ENCODE data around the gene PSMD14. TPM values are rescaled to one million over a fixed set of nuclear protein-coding genes. Genes with fewer than 3 reads are reported as not detected.

PSMD14 gene
- total and polyA plus RNA-seq, 3 experiments from 2014 or later: 53.8 to 106 (median 100) TPM

DNA sequence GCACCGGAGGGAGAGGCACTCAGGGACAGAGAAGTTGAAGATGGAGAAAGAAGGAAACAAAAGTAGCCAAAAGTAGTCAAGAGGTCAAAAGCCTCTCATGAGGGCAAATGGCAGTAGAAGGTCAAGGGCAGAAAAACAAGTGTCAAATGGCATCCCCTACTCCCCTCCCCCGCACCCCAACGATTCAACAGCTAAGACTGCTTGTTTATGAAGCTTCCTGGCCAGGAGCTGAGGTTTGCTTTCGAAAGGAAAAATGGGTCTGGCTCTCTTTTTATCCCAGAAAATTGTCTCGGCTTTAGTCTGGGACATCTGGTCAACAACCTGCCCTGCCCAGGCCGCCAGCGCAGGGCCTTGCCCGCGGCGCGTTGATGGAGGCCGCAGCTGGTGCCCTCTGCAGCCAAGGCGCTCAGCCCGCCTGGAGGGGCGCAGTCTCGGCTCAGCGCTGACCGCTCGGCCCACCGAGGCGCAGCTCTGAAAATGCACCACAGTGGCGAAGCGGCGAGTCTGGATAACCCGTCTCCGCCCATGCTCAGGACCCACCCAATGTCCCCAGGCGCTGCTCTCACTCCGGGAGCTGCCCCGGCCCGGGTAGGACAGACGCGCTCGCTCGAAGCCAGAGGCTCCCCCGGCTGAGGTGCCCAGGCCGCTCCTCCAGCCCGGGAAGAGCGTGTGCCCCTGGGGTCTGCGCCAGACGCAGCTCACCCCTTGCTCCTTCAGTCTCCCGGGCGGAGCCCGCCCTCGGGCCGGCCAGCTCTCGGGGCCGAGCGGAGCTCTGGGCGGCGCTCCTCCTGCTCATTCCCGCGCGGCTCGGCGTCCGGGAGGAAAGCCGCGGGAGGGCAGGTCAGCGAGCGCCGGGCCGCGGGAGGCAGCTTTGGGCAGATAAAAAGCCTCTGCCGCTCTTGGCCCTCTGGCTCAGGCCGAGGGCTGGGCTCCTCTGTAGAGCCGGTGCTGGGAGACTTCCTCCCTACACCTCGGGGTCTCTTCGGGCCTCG lies 106.1 kb downstream of the PSMD14 start:
- Mint-ChIP-seq H3K27me3 (peaks cover 43 to 54% of the 10 kb centered on the region in 2 donors), H3K9me3 (peaks cover 0 to 3% (median 0%) of the 10 kb centered on the region in 5 donors), H3K36me3 (peaks cover 0 to 9% (median 6%) of the 10 kb centered on the region in 3 donors), H3K4me3 (peak overlapping the region; percentile 31 to 83 (median 77)), H3K4me1 (peaks cover 36 to 53% (median 52%) of the 10 kb centered on the region in 3 donors), H3K27ac (peak overlapping the region in 1 of 8 donors; percentile 43)
- Histone ChIP-seq H3K27me3 (ENCODE audit: insufficient read depth, low read length, poor library complexity, severe bottlenecking) (peaks cover 42% of the 10 kb centered on the region), H3K4me1 (ENCODE audit: insufficient read depth, low read length) (peaks cover 27% of the 10 kb centered on the region), H3K36me3 (ENCODE audit: insufficient read depth, low read length) (no peaks in the 10 kb centered on the region), H3K27ac (ENCODE audit: low read depth, low read length) (no peak overlapping the region), H3K9me3 (ENCODE audit: low read length) (no peaks in the 10 kb centered on the region), H3K4me3 (ENCODE audit: low read length) (peak overlapping the region; percentile 30)
- DNase-seq: no peak
- ChIA-PET CTCF (interaction anchor here (2.1 kb wide), 1 partner anchor 10 kb away, joined by 5 read pairs; no protein-coding TSS in a partner anchor), POLR2A (no interaction called here)

DNA sequence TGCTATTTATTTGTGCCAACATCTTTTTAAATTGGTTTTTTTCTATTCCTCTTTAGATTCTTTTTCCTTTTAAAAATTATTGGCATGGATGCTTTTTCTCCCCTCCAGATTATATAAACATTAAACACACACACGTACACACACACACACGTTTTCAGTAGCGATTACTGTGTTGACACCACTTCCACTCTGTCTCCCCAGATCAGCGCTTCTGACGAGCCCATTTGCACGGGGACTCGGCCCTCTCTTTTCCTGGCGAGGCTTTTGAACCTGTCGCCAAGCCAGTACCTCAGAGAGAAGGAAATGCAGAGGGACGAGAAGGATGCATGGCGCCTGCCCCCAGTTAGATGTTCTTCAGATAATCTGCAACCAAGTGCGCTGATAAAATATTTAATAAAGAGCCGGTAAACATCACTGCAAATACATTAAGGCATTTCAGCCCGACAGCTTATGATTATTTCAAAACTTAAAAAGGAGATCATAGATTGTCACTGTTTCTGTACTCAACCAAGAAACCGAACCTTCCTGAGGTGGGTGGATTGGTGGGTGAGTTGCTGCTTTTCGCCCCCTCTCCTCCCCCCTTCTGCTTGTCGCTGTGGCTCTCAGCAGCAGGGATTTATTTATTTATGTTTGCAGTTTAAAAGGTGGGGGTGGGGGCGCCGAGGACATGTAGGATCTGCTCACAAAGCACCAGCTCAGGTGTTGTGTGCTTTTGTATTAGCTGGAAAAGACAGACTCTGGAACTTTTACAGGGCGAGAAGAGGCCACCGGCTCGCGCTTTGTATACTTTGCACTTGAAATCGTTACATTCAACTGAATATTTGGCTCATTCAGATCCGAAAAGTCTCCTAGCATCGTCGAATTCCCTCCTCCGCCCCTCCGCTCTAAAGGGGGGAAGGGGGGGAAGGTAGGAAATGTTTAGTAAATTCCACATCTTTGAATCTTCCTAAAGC lies 107.1 kb downstream of the PSMD14 start:
- POLR2A ChIA-PET: interaction anchor here (0.6 kb wide), 1 partner anchor 72 kb away, joined by 3 read pairs; no protein-coding TSS in a partner anchor
- Mint-ChIP-seq H3K27ac (peak overlapping the region in 3 of 8 donors; percentile 15 to 33 (median 17)), H3K27me3 (peaks cover 50 to 64% of the 10 kb centered on the region in 2 donors), H3K36me3 (peaks cover 0 to 7% (median 6%) of the 10 kb centered on the region in 3 donors), H3K4me1 (peaks cover 36 to 55% (median 53%) of the 10 kb centered on the region in 3 donors), H3K9me3 (peaks cover 0 to 3% (median 0%) of the 10 kb centered on the region in 5 donors), H3K4me3 (peak overlapping the region; percentile 34 to 83 (median 69))
- Histone ChIP-seq H3K4me1 (ENCODE audit: insufficient read depth, low read length) (peaks cover 27% of the 10 kb centered on the region), H3K27ac (ENCODE audit: low read depth, low read length) (no peak overlapping the region), H3K36me3 (ENCODE audit: insufficient read depth, low read length) (no peaks in the 10 kb centered on the region), H3K27me3 (ENCODE audit: insufficient read depth, low read length, poor library complexity, severe bottlenecking) (peaks cover 47% of the 10 kb centered on the region), H3K4me3 (ENCODE audit: low read length) (peak overlapping the region; percentile 30), H3K9me3 (ENCODE audit: low read length) (no peaks in the 10 kb centered on the region)
- no peak for DNase-seq
- CTCF ChIA-PET: interaction anchor here (1.2 to 2.1 kb wide), 2 partner anchors 9 to 16 kb away, joined by 4 to 5 read pairs; no protein-coding TSS in a partner anchor

DNA sequence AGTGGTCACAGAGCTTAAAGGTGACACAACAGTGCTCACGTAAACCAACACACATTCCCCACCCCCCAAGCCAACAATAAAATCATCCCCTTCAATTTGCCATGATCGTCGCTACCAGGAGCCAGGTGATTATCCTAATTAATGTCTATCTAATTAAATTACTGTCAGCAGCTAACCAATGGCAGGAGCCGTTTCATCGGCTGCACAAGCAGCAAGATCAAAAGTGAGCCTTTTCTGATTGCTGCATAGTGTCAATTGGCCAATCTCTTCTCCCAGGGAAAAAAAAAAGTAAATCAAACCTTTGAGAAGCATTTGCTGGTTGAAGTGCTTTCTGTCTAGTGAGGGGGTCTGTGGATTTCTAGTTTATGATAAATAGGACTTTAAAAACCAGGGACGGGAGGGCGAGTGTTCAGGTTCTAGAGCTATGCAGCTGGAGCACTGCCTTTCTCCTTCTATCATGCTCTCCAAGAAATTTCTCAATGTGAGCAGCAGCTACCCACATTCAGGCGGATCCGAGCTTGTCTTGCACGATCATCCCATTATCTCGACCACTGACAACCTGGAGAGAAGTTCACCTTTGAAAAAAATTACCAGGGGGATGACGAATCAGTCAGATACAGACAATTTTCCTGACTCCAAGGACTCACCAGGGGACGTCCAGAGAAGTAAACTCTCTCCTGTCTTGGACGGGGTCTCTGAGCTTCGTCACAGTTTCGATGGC lies 107.9 kb downstream of the PSMD14 start, which contains the start of gene TBR1:
Gene TBR1 (plus strand): TSS at position 311 of the 721 bp plus-strand sequence. CDS start 114 bp downstream, at position 425.
- peaks cover 59 to 72% of the 10 kb centered on the region in 2 donors for H3K27me3 Mint-ChIP-seq
- peak within 1 kb of the TSS in 3 of 8 donors; percentile 17 to 64 (median 33) for H3K27ac Mint-ChIP-seq
- peak within 1 kb of the TSS; percentile 34 to 83 (median 69) for H3K4me3 Mint-ChIP-seq
- H3K4me1 ChIP-seq (ENCODE audit: insufficient read depth, low read length): peaks cover 27% of the 10 kb centered on the region
- peak within 1 kb of the TSS; percentile 30 for H3K4me3 ChIP-seq (ENCODE audit: low read length)
- peaks cover 36 to 55% (median 53%) of the 10 kb centered on the region in 3 donors for H3K4me1 Mint-ChIP-seq
- peaks cover 56% of the 10 kb centered on the region for H3K27me3 ChIP-seq (ENCODE audit: insufficient read depth, low read length, poor library complexity, severe bottlenecking)
- H3K27ac ChIP-seq (ENCODE audit: low read depth, low read length): no peak within 1 kb of the TSS
- H3K36me3 Mint-ChIP-seq: peaks cover 0 to 7% (median 5%) of the 10 kb centered on the region in 3 donors
- ChIA-PET POLR2A (interaction anchor here (0.6 kb wide), 1 partner anchor 73 kb away, joined by 3 read pairs; no protein-coding TSS in a partner anchor), CTCF (interaction anchor here (1.2 kb wide), 1 partner anchor 17 kb away, joined by 4 read pairs; no protein-coding TSS in a partner anchor)
- H3K9me3 Mint-ChIP-seq: peaks cover 0 to 4% (median 0%) of the 10 kb centered on the region in 5 donors
- DNase-seq: no peak
- H3K9me3 ChIP-seq (ENCODE audit: low read length): no peaks in the 10 kb centered on the region
- H3K36me3 ChIP-seq (ENCODE audit: insufficient read depth, low read length): no peaks in the 10 kb centered on the region

DNA sequence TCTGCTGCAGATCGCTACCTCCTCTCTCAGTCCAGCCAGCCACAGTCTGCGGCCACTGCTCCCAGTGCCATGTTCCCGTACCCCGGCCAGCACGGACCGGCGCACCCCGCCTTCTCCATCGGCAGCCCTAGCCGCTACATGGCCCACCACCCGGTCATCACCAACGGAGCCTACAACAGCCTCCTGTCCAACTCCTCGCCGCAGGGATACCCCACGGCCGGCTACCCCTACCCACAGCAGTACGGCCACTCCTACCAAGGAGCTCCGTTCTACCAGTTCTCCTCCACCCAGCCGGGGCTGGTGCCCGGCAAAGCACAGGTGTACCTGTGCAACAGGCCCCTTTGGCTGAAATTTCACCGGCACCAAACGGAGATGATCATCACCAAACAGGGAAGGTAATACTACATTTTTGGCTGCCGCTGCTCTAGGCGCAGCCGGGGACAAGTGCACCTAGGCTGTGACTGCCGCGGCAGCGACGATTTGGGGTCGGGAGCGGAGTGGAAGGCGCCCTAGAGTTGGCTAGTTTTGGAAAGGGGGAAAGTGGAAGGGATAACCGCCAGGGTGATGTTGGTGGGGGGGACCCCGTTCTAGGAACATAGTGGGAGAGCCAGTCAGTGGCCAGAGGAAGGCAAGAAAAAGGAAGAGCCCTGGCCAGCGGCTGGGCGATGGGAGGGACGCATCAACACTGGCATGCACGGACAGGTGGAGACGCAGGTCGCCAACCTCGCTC lies 108.6 kb downstream of the PSMD14 start:
- peaks cover 65 to 79% of the 10 kb centered on the region in 2 donors for H3K27me3 Mint-ChIP-seq
- no peaks in the 10 kb centered on the region for H3K36me3 Mint-ChIP-seq
- no peaks in the 10 kb centered on the region for H3K9me3 ChIP-seq (ENCODE audit: low read length)
- ChIA-PET POLR2A (no interaction called here), CTCF (no interaction called here)
- peaks cover 0 to 4% (median 0%) of the 10 kb centered on the region in 5 donors for H3K9me3 Mint-ChIP-seq
- peaks cover 63% of the 10 kb centered on the region for H3K27me3 ChIP-seq (ENCODE audit: insufficient read depth, low read length, poor library complexity, severe bottlenecking)
- peak in 1 of 5 donors; percentile 42 for DNase-seq
- peaks cover 27% of the 10 kb centered on the region for H3K4me1 ChIP-seq (ENCODE audit: insufficient read depth, low read length)
- peak overlapping the region; percentile 7 to 83 (median 66) for H3K4me3 Mint-ChIP-seq
- H3K27ac Mint-ChIP-seq: peak overlapping the region in 2 of 8 donors; percentile 27 to 64
- no peaks in the 10 kb centered on the region for H3K36me3 ChIP-seq (ENCODE audit: insufficient read depth, low read length)
- no peak overlapping the region for H3K4me3 ChIP-seq (ENCODE audit: low read length)
- H3K27ac ChIP-seq (ENCODE audit: low read depth, low read length): no peak overlapping the region
- peaks cover 36 to 55% (median 53%) of the 10 kb centered on the region in 3 donors for H3K4me1 Mint-ChIP-seq

DNA sequence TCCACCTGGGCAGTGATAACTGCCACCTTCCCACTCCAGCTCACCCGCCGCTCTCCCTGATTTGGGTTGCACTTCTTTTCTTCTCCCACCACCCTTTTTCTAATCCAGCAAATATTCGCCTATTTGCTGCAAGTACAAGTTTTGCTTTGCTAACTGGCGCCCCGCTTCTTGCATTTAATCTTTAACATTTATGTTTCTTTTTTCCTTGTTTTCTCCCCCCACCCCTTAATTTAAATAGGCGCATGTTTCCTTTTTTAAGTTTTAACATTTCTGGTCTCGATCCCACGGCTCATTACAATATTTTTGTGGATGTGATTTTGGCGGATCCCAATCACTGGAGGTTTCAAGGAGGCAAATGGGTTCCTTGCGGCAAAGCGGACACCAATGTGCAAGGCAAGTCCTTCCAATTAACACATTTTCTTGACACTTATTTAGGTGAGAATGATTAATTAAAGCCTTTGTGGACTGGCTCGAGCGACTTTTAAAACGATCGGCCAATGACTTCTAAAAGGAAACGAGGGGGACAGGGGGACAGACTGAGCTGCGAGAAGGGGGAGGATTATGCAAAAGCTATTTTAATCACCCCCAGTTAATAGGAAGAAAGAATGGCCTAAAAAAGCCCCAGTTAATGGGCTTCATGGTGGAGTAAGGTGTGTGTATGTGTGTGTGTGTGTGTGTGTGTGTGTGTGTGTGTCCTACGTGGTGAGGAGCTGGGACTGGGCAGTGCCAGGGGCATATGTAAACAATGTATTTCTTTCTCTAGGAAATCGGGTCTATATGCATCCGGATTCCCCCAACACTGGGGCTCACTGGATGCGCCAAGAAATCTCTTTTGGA lies 109.4 kb downstream of the PSMD14 start:
- peaks cover 69 to 87% of the 10 kb centered on the region in 2 donors for H3K27me3 Mint-ChIP-seq
- no peak for DNase-seq
- peaks cover 69% of the 10 kb centered on the region for H3K27me3 ChIP-seq (ENCODE audit: insufficient read depth, low read length, poor library complexity, severe bottlenecking)
- peak overlapping the region in 1 of 8 donors; percentile 11 for H3K27ac Mint-ChIP-seq
- no peak overlapping the region for H3K4me3 ChIP-seq (ENCODE audit: low read length)
- H3K4me3 Mint-ChIP-seq: peak overlapping the region in 5 of 7 donors; percentile 10 to 83 (median 56)
- H3K4me1 ChIP-seq (ENCODE audit: insufficient read depth, low read length): peaks cover 27% of the 10 kb centered on the region
- no peaks in the 10 kb centered on the region for H3K9me3 ChIP-seq (ENCODE audit: low read length)
- no peak overlapping the region for H3K27ac ChIP-seq (ENCODE audit: low read depth, low read length)
- no peaks in the 10 kb centered on the region for H3K36me3 Mint-ChIP-seq
- peaks cover 0 to 5% (median 0%) of the 10 kb centered on the region in 5 donors for H3K9me3 Mint-ChIP-seq
- CTCF ChIA-PET: no interaction called here
- no peaks in the 10 kb centered on the region for H3K36me3 ChIP-seq (ENCODE audit: insufficient read depth, low read length)
- POLR2A ChIA-PET: no interaction called here
- H3K4me1 Mint-ChIP-seq: peaks cover 39 to 58% (median 55%) of the 10 kb centered on the region in 3 donors

DNA sequence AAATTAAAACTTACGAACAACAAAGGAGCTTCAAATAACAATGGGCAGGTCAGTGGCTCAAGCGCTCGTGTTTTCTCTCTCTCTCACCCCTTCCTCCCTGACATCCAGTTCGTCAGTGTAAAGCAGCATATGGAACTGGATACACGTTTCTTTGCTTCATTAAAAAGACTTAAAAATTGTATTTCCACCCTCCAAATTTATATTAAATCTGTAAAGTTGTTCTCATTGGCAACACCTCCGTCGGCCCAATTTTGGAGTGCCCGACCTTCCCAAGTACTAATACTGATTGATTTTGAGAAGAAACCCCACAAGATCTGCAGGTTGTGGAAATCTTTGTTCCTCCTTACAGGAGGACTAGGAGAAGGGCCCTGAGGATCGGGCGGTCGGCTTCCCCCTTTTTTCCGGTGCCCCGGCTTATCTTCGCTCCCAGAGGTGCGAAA lies 110.1 kb downstream of the PSMD14 start:
- Mint-ChIP-seq H3K27me3 (peaks cover 75 to 93% of the 10 kb centered on the region in 2 donors), H3K4me1 (peaks cover 43 to 63% (median 58%) of the 10 kb centered on the region in 3 donors), H3K9me3 (peaks cover 0 to 6% (median 0%) of the 10 kb centered on the region in 5 donors), H3K36me3 (no peaks in the 10 kb centered on the region), H3K4me3 (peak overlapping the region in 2 of 7 donors; percentile 10 to 43), H3K27ac (no peak overlapping the region)
- no peaks in the 10 kb centered on the region for H3K9me3 ChIP-seq (ENCODE audit: low read length)
- POLR2A ChIA-PET: no interaction called here
- H3K36me3 ChIP-seq (ENCODE audit: insufficient read depth, low read length): no peaks in the 10 kb centered on the region
- DNase-seq: no peak
- no peak overlapping the region for H3K27ac ChIP-seq (ENCODE audit: low read depth, low read length)
- no peak overlapping the region for H3K4me3 ChIP-seq (ENCODE audit: low read length)
- CTCF ChIA-PET: no interaction called here
- H3K4me1 ChIP-seq (ENCODE audit: insufficient read depth, low read length): peaks cover 27% of the 10 kb centered on the region
- peaks cover 74% of the 10 kb centered on the region for H3K27me3 ChIP-seq (ENCODE audit: insufficient read depth, low read length, poor library complexity, severe bottlenecking)

Measured in CD8-positive, alpha-beta memory T cell (primary cell).